ENCODE results near the gene PDE9A.

PDE9A gene

DNA sequence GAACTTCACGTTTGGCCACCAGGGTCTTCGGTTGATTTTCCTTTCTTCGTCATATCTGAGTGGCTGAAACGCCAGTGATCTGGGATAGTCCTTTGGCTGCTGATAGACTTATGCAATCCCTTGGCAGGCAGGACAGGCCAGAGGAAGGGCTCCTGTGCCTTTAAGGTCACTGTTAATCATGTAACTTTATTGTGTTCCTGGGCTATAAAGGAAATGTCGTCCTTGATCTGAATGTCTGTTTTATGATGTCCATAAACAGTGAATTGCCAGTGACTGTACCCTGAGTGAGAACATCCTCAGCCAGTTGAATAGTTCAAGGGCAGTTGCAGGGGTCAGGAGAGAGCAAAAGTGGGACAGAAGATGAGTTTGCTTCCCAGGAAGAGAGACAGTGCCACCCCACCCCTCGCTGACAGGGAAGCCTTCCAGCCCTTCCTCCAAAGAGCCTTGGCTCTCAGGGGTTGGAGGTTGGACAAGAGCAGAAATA lies 68.0 kb downstream of the PDE9A start:
- DNase-seq = no peak

DNA sequence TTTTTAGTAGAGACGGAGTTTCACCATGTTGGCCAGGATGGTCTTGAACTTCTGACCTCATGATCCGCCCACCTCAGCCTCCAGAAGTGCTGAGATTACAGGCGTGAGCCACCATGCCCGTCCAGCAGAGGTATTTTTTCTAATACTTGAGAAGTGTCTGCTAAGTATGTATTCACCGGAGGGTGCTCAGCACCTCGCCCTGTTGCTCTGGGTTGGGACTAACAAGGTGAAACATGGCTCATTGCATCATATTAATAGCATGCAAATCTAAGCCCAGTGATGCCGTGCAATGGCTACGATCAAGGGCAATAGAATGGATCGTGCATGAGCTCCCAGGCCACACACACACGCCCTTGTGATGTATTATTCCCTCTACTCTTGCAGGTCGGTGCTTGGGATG lies 68.7 kb downstream of the PDE9A start:
- DNase-seq = no peak

DNA sequence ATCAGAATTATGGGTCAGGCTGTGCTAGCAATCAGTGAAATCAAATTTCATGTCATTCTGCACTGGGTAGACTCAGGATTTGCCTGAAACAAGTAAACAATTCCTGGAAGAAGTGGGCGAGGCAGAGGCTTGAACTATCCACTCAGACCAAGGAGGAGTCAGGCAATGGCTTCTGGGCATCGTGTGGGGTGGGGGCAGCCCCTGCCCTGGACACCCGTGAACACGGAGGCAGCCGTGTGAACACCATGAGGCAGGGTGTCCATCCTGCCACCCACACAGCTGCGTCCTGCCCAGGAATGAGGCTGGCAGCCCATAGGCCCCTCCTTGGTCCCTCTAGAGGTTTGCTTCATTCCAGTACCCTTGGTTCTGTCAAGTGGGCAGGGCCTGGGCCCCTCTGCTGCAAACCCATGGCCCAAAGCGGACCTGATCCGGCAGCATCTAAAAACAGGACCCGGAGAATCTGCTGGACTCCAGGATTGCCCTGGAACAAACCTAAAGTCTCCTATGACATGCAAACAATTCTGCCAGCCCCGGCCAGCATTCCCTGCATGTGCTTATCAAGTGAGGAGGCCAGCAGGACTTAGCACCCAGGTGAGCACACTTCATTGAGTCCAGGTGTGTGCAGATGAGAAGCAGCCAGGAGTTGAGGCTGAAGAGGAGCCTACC lies 69.5 kb downstream of the PDE9A start:
- no peak for DNase-seq

DNA sequence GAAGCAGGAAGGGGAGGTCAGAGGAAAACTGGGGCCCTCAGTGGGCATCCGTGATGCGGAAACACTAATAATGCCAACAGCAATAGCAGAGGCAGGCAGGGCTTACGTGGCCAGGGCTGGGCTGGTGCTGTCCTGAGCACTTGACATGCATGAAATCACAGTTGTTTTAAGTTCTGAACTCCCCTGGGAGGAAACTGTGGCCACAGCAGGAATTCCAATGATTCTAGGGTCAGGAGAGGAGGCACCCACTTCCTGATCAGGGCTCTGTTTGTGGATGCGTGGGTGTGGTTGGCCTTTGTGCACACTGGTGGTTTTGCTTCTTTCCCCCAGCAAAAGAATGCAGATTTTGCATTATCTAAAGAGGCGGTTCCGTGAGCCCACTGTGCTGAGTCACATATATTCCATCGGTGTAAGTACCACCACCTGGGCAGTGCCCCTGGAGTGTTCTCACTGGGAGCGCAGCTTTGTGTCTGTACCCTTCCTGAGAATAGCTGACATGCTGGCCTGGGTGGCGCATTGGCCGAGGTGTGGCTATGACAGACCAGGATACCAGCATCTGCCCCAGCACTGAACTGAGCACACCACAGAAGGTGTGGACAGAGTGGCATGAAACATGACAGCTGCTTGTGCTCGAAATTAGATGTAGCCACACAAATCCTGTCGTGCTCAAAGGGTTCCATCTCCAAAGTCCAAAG lies 71.0 kb downstream of the PDE9A start:
- no peak for DNase-seq

DNA sequence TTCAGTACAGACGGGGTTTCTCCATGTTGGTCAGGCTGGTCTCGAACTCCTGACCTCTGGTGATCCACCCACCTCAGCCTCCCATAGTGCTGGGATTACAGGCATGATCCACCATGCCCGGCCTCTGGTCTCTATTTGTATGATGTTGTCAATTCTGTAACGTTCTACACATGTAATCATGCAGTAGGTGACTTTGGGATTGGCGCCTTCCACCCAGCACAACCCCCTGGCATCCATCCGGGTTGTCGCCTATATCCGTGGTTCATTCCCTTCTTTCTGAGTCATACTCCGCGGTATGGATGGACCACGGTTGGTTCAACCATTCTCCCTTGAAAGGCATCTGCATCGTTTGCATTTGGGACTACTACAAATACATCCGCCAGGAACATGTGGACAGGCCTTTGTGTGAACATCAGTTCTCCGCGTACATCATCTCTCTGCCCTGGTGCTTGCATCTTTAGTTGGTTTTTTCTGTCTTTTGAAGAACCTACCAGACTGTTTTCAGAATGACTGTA lies 72.1 kb downstream of the PDE9A start:
- DNase-seq = no peak

DNA sequence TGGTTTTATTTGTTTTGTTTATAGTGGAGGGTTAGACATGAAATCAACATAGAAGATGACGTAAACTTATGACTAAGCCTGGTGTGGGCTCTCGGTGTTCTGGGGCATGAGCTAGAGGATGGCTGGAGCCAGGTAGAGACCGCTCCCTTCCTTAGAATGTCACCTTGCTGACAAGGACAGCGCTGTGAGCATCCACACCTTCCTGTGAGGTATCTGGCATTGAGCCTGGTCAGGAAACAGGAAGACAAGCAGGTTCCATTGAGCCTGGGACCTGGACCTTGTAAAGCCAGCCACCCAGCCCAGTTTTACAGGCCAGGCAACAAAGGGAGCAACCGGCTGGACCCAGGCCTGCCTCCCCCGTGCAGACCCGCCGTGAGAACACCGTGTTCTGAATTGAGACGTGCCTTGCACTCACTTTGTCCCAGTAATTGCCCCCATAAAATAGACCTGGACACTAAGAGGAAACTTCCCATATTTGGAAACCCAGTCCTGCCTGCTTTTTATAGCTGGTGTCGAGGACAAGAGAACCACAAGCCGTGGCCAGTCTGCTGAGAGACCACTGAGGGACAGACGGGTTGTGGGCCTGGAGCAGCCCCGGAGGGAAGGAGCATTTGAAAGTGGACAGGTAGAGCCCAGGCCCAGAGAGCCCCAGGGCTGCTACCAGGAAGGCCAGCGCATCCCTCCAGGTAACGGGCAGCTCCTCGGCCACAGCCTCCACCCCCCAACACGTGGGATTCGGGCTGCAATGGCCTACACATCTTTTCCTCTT lies 78.0 kb downstream of the PDE9A start:
- DNase-seq = no peak

DNA sequence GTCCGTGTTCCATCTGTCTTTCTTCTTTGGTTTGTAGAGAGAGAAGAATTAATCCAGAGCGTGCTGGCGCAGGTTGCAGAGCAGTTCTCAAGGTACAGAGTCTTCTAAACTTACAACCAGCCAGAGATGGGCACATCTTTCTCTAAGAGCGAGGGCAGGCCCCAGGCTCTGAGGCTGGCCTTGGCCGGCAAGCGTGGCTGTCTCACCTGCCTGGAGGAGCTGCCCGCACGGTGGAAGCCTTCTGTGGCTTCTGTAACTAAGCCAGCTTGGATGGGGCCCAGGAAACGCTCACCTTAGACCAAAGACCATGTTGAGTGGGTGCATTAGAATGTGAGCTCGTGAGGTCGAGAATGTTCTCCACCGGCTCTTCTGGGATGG lies 78.6 kb downstream of the PDE9A start:
- DNase-seq = no peak

DNA sequence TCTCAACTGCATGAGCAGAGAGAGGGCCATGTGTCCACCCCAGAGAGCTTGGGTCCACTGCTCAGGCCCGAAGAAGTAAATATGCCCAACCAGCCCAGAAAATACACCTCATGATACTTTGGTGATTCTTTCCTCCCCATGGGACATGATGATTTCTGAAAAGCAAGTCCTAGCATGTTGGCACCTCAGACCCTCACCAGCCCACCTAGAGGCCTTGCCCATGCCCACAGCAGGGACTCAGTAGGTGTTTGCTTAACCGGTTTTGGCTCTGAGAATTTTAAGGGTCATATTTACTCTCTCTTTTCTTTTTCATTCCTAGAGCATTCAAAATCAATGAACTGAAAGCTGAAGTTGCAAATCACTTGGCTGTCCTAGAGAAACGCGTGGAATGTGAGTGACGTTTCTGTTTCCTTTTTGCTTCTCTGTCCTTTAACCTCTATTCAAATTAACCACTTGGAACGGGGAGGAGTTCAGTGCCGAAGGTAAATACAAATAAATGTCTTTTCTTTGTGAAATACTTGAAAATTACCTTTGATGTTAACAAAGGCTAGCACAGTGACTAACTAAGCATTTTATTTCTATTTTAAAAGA lies 79.7 kb downstream of the PDE9A start:
- no peak for DNase-seq

DNA sequence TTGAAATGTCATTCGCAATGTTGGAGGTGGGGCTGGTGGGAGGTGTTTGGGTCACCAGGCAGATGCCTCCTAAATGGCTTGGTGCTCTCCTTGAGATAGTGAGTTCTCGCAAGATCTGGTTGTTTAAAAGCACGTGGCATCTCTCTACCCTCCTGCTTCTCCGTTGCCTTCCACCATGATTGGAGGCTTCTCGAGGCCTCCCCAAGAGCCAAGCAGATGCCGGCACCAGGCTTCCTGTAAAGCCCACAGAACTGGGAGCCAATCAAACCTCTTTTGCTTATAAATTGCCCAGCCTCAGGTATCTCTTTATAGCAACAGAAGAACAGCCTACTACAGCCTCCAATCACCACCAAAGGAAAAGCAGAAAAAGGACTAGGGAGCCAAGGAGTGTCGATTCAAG lies 80.5 kb downstream of the PDE9A start:
- no peak for DNase-seq

DNA sequence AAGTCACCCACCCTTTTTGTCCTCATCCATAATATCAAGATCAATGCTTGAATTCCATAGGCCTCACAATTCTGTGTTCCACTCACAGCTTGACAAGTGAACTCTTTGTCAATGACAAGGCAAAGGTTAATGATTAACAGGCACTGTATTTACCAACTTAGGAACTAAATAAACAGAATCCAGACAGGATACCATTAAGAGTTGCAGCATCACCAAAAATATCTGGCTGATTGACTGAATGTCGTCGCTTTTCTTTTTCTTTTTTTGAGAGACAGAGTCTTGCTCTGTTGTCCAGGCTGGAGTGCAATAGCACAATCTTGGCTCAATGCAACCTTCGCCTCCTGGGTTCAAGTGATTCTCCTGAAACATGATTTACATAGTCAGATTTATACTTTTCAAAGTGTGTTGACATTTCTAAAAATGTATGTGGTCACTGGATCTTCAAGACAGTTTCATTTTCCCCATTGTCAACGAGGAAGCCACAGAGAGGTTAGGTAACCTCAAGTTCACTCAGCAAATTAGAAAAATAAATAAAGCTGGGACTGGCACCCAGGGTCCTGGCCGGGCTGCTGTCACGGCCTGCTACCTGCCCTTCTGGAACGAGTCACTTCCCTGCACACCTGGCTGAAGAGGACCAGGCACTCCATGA lies 81.0 kb downstream of the PDE9A start:
- DNase-seq = no peak

DNA sequence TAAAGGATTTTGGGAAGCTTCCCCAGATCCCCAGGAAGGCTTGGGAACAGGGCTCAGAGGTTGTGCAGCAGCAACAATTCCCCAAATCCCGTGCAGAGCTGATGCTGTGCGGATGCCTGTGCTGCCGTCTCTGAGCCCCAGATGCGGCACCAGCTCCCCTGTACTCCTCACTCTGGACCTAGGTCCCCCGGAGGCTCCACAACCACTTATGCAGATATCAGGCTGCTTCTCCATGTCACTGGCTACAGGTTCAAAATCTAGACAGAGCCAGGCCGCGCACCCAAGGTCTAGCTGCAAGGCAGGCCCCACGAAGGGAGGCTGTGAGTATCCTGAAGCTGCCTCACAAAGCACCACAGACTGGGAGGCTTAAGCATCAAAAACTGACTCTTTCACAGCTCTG lies 81.6 kb downstream of the PDE9A start:
- no peak for DNase-seq

DNA sequence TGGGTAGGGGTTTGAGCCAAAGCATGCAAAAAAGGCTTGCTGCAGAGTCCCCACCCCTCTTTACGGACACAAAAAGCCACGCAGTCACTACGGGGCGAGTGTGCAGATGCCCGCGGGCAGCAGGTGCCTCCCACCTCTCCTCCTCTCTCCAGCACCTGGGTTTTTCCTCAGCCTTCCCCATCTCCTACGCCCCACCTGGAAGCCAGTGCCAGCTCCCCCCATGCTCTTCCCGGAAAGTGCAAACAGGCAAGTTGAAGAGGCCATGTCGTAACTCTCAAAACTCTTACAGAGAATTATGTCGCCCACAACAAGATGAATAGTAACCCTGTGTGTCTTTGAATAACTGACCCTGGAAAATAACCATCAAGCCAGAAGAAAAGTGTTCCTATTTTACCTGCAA lies 82.5 kb downstream of the PDE9A start:
- no peak for DNase-seq

DNA sequence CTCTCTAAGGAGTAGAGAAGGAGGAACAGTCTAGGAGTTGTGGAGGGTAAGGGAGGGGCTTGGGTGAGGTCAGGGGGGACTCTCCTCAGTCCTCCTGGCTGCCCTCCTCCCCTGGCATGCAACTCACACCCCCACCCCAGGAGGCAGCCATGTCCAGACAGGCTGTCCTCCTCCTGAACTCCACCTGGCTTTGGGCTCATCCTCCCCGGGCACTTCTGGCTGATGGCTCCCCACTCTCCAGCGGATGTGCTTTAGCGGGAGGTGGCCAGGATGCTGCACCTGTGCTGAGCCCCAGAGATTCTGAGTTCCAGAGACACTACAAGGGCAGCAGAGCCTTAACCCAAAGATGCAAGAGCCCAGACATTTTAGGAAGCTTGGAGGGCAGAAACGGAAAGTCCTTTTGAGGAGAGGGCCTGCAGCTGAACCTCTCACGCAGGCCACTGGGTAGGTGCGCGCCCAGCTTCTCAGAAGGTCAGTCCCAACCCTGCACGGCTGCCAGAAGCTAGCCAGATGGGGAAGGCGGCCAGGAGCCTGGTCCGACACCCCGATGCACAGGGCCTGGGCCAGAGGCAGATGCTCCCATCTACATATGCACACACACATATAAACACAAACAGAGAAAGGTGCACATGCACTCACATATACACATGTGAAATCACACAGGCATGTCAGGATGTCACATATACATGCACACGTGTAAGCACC lies 83.4 kb downstream of the PDE9A start:
- DNase-seq = no peak

DNA sequence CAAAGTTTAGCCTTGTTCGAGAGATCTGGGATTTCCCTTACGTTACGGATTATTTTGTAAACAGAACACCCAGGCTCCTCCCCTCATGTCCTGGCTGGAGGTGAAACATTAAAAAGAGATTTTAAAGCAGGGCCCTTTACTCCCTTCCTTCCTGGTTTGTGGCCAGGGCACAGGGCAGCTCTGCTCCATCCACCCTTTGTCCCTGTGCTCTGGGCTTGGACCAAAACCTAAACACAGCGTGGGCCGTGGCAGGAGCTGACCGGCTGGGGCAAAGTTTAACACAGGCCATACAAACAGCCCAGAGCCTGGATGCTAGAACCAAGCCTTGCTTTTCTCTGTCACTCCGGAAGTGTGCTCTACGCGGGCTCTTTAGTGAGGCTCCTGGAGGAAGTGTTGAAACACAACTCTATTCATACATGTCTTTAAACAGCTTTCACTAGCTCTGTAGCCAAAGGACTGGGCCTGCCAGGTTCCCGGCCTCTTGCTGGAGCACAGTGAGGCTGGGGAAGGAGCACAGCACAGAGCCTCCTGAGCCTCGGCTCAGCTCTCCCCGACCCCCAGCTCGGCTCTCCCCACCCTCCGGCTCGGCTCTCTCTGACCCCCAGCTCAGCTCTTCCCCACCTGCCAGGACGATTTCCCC lies 84.7 kb downstream of the PDE9A start:
- no peak for DNase-seq

DNA sequence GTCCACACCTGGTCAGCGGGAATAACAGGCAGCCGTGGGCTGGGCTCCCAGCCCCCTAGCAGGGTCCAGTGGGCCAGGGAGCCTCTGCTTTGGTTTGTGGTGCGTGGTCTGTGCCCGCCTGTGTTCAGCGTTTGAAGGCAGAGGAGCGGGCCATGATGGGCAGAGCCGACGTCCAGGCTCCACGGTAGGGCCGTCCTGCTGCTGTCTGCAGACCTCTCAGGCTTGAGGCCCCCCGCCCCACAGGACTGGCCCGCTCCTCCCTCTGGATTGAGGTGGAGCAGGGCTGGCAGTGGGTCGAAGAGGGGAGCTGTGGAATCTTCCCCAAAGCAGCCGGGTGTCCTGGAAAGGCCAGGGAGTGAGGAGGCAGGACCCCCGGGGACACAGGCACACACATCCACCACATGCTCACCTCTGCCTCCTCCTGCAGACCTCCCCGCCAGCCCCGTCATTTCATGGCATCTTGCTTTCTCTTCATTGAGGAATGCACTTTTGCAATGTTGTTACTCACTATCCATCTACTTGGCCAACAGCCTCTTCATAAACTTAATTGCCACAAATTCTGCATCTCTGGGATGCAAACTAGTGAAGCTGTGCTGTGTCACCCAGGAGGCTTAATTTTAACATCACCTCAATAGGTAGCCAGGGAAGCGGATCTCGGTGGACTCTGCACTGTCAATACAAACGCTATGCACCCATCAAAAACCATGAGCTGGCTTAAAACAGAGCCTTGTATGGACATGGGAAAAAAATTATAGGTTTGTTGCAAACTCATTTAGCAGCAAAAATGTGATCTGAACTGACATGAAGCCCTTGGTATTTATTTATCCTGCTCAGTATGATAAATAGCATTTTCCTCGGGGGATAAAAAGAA lies 85.9 kb downstream of the PDE9A start:
- no peak for DNase-seq

DNA sequence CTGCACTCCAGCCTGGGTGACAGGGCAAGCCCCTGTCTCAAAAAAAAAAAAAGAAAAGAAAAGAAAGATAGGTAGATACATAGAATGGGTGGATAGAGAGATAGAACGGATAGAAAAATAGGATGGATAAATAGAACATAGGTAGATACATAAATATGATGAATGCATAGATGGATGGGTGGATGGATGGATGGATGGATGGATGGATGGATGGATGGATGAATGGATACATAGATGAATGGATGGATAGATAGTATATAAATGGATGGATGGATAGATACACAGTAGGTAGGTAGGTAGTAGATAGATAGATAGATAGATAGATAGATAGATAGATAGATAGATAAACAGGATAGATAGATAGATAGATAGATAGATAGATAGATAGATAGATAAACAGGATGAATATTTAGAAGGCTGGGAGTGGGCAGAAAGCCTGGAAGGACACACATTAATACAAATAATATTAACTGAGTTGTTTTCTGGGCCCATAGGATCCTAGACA lies 87.0 kb downstream of the PDE9A start:
- no peak for DNase-seq

DNA sequence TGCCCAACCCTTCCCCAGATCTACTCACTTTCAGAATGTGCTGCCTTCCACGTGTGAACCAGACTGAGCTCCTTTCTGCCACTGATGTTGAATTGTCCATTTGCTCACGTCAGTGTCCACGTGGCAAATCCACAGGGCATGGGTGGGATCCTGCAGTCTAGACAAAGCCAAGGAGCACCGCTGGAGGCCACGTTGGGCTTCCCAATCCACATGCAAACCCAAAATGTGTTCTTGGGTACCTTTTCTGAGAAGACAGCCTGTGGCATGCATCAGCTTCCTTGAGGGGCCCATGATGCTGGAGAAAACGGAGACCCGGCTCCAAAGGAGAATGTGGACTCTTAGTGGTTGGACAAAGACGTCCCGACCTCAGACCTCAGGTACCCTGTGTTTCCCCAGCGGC lies 87.6 kb downstream of the PDE9A start:
- no peak for DNase-seq

DNA sequence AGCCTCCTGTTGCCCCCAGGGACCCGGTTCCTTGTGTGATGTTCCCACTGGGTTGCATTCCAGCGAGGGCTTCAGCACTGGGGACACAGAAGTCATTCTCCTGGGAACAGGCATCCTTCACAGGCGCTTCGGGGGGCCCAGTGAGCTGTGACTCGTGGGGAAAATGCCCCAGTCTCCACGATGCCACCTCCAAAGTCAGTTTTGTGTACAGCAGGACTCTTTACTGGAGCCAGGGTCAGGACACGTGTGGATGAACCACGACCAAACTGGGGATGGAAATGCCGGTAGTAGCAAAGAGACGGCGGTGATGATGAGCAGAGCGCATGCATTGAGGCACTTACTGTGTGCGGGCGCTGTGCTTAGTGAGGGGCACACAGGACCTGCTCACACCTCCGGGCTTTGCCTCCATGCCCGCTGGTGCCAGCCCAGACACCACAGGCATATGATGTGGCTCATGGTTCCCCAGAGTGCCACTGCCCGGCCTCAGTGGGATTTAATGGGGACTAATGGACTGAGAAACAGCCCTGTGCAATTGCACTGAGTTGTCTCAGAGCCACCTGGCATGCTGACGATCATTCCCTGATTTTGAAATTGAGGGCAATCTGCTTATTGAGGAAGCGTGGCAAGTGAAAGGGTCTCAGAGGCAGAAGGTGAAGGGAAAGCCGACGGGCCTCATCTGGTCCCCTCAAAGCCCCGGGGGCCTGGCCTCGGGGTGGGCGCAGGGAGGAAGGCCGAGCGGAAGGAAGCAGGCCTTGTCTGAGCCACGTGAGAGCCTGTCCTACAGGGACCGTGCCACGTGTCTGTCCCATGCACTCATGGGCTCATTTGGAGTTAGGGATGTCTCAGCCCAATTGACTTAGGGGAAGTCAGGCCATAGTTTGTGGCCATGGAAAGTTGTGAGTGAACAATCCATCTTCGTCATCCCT lies 91.4 kb downstream of the PDE9A start:
- no peak for DNase-seq

DNA sequence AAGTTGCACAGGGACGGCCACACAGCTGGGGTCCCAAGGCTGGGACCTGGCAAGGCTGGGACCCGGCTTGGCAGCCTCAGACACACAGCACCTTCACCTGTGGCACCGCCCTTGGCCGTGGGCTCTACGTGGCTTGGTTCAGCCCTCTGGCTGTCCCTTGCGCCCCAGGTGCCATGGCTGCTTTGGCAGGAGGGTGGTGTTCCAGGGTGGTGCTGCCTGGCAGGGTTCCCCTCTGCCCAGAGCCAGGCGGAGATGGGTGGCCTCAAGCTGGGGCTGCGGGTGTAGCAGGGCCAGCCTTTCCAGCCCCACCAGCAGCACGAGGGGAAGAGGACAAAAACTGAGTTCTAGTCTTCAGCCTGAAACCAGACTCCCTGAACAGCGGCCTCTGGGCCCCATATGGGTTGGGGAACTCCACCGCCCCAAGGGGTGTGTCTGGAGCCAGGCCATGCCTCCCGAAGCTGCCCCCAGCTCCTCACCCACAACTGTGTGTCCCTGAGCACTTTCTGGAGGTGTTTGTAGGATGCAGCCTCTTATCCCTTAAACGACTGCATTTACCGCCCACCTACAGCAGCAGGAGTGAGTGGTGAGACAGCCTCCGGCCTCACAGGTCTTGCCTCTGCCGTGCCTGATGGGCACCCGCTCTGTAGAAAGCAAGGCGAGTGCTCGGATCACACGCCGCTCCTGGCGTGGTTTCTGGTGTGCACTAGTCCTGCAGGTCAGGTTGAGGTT lies 92.3 kb downstream of the PDE9A start:
- DNase-seq = no peak

Data from NCI-H510A (cell line).